SK-N-MC (cell line): ENCODE measurements around the gene LRBA.

ENCODE experiments used
- FOXP2 ChIP-seq: optimal IDR thresholded peaks from 2 replicates; pipeline ENCODE3; 2011; ENCODE audit warnings: mild to moderate bottlenecking, moderate library complexity; ENCODE audit not compliant: insufficient read depth; ENCODE audit errors: extremely low read length, control extremely low read depth
- POLR2AphosphoS5 ChIP-seq: IDR thresholded peaks from 2 replicates; pipeline ENCODE4 v1.6.1; 2012; ENCODE audit warnings: mild to moderate bottlenecking, low read depth, low read length, borderline replicate concordance

GRCh38 chr4:150739591-150739990 lies 275.5 kb downstream of the LRBA start:
- TF ChIP-seq POLR2AphosphoS5 (no peak), FOXP2 (no peak)
